Mesendoderm (in vitro differentiated cells): ENCODE measurements around the gene RER1.
A peak's percentile ranks its signal among the peaks of the same experiment; 100 is the strongest.

Experiments used
- DNase-seq: peaks from one replicate; pipeline ENCODE4 v3.0.0; 2013
- H2AK5ac ChIP-seq: 2 replicates; pipeline ENCODE4 v1.6.1; 2013; ENCODE audit warnings: low read length, inconsistent platforms
- H2BK120ac ChIP-seq: 2 replicates; pipeline ENCODE4 v1.6.1; 2013; ENCODE audit warnings: low read depth, mild to moderate bottlenecking, low read length, moderate library complexity, mixed read lengths
- H2BK15ac ChIP-seq: replicated peaks from 2 replicates; pipeline ENCODE4 v1.6.1; 2013; ENCODE audit warnings: low read depth, mild to moderate bottlenecking, moderate library complexity
- H2BK5ac ChIP-seq: 2 replicates; pipeline ENCODE4 v1.6.1; 2013; ENCODE audit warnings: low read length, inconsistent platforms
- H3K18ac ChIP-seq: 2 replicates; pipeline ENCODE4 v1.6.1; 2013; ENCODE audit warnings: mild to moderate bottlenecking, low read length, mixed read lengths
- H3K23ac ChIP-seq: one replicate; pipeline ENCODE4 v1.6.1; 2013; ENCODE audit warnings: low read length
- H3K27ac ChIP-seq: 2 replicates; pipeline ENCODE4 v1.5.1; 2013; ENCODE audit warnings: low read depth, mild to moderate bottlenecking, inconsistent platforms, low read length, moderate library complexity
- H3K27me3 ChIP-seq: 2 replicates; pipeline ENCODE4 v1.6.1; 2013; ENCODE audit warnings: low read length, control low read depth, mild to moderate bottlenecking, inconsistent platforms; ENCODE audit not compliant: insufficient read depth, poor library complexity
- H3K36me3 ChIP-seq: 2 replicates; pipeline ENCODE4 v1.6.1; 2013; ENCODE audit warnings: low read length, inconsistent platforms; ENCODE audit not compliant: control insufficient read depth, insufficient read depth
- H3K4ac ChIP-seq: one replicate; pipeline ENCODE4 v1.6.1; 2013; ENCODE audit warnings: low read depth, mild to moderate bottlenecking, low read length, moderate library complexity
- H3K4me1 ChIP-seq: 2 replicates; pipeline ENCODE4 v1.6.1; 2013; ENCODE audit warnings: low read depth, low read length, inconsistent platforms; ENCODE audit not compliant: control insufficient read depth
- H3K4me2 ChIP-seq: 2 replicates; pipeline ENCODE4 v1.6.1; 2013; ENCODE audit warnings: low read length
- H3K4me3 ChIP-seq: 2 replicates; pipeline ENCODE4 v1.5.1; 2013; ENCODE audit warnings: mild to moderate bottlenecking, low read length
- H3K56ac ChIP-seq: one replicate; pipeline ENCODE4 v1.6.1; 2013; ENCODE audit warnings: low read length
- H3K79me1 ChIP-seq: 2 replicates; pipeline ENCODE4 v1.6.1; 2013; ENCODE audit warnings: low read length, inconsistent platforms
- H3K79me2 ChIP-seq: 2 replicates; pipeline ENCODE4 v1.6.1; 2013; ENCODE audit warnings: mild to moderate bottlenecking, low read length; ENCODE audit not compliant: control insufficient read depth, insufficient read depth
- H3K9ac ChIP-seq: 2 replicates; pipeline ENCODE4 v1.6.1; 2013; ENCODE audit warnings: low read length, inconsistent platforms
- H4K5ac ChIP-seq: one replicate; pipeline ENCODE4 v1.6.1; 2013; ENCODE audit warnings: low read length
- H4K8ac ChIP-seq: one replicate; pipeline ENCODE4 v1.6.1; 2013; ENCODE audit warnings: low read depth, mild to moderate bottlenecking, control low read depth, low read length, moderate library complexity
- WGBS: extraction: QIAGEN DNeasy Blood & Tissue Kit; methylation state at CpG from one replicate; pipeline ENCODE4 v1.1.7; 2013; ENCODE audit warnings: low lambda C conversion rate, missing lambda C conversion rate; ENCODE audit not compliant: insufficient coverage; ENCODE audit errors: extremely low coverage; 5-methylcytosine and 5-hydroxymethylcytosine counted together

Gene RER1

GRCh38 chr1:2378956-2379732 is 12.5 kb upstream of the RER1 start:
- no peaks in the 10 kb centered on the region for H3K79me1 ChIP-seq
- no peaks in the 10 kb centered on the region for H3K4me1 ChIP-seq
- H3K56ac ChIP-seq: no peak overlapping the region
- H3K4me3 ChIP-seq: no peak overlapping the region
- no peak overlapping the region for H3K27ac ChIP-seq
- no peak for DNase-seq
- no peak overlapping the region for H3K23ac ChIP-seq
- no peaks in the 10 kb centered on the region for H3K27me3 ChIP-seq
- no peaks in the 10 kb centered on the region for H3K79me2 ChIP-seq
- no peaks in the 10 kb centered on the region for H3K36me3 ChIP-seq
- H4K5ac ChIP-seq: no peak overlapping the region
- no peak overlapping the region for H3K4ac ChIP-seq
- no peak overlapping the region for H3K9ac ChIP-seq
- H2BK15ac ChIP-seq: no peak overlapping the region
- H3K4me2 ChIP-seq: no peak overlapping the region
- WGBS: no CpG with 5 or more reads among the region's 18 CpGs
- no peak overlapping the region for H4K8ac ChIP-seq
- no peak overlapping the region for H2BK5ac ChIP-seq
- no peak overlapping the region for H2AK5ac ChIP-seq
- no peak overlapping the region for H3K18ac ChIP-seq
- H2BK120ac ChIP-seq: no peak overlapping the region

- no peak for DNase-seq
- Histone ChIP-seq H3K27me3 (no peaks in the 10 kb centered on the region), H2BK15ac (no peak overlapping the region), H3K27ac (no peak overlapping the region), H3K4me3 (no peak overlapping the region), H2BK5ac (no peak overlapping the region), H2AK5ac (no peak overlapping the region), H3K18ac (no peak overlapping the region), H3K23ac (no peak overlapping the region), H3K4me1 (no peaks in the 10 kb centered on the region), H3K4me2 (no peak overlapping the region), H3K4ac (no peak overlapping the region), H4K5ac (no peak overlapping the region), H4K8ac (no peak overlapping the region), H3K79me2 (no peaks in the 10 kb centered on the region), H3K56ac (no peak overlapping the region), H3K36me3 (no peaks in the 10 kb centered on the region), H2BK120ac (no peak overlapping the region), H3K79me1 (no peaks in the 10 kb centered on the region), H3K9ac (no peak overlapping the region)
- no CpG with 5 or more reads among the region's 23 CpGs for WGBS
Measured at GRCh38 chr1:2379733-2380404, 11.8 kb upstream of the RER1 start.

GRCh38 chr1:2380816-2381591 is 10.6 kb upstream of the RER1 start:
- Histone ChIP-seq H3K23ac (no peak overlapping the region), H2BK5ac (no peak overlapping the region)

GRCh38 chr1:2381741-2382620 is 9.7 kb upstream of the RER1 start:
- H3K18ac ChIP-seq: no peak overlapping the region
- H3K27ac ChIP-seq: no peak overlapping the region
- H3K79me2 ChIP-seq: no peaks in the 10 kb centered on the region
- no peak overlapping the region for H4K5ac ChIP-seq
- no peak overlapping the region for H3K9ac ChIP-seq
- H4K8ac ChIP-seq: no peak overlapping the region
- DNase-seq: peak; percentile 78
- WGBS: no CpG with 5 or more reads among the region's 28 CpGs
- H2BK5ac ChIP-seq: no peak overlapping the region
- no peak overlapping the region for H3K4me2 ChIP-seq
- H3K79me1 ChIP-seq: no peaks in the 10 kb centered on the region
- no peak overlapping the region for H3K23ac ChIP-seq
- H3K56ac ChIP-seq: no peak overlapping the region
- H2AK5ac ChIP-seq: no peak overlapping the region
- no peak overlapping the region for H3K4me3 ChIP-seq
- no peak overlapping the region for H3K4ac ChIP-seq
- H3K36me3 ChIP-seq: no peaks in the 10 kb centered on the region
- H3K27me3 ChIP-seq: no peaks in the 10 kb centered on the region
- no peak overlapping the region for H2BK15ac ChIP-seq
- H2BK120ac ChIP-seq: no peak overlapping the region
- H3K4me1 ChIP-seq: no peaks in the 10 kb centered on the region

More at GRCh38 chr1:2380816-2381591, 10.6 kb upstream of the RER1 start:
- Histone ChIP-seq H3K4me2 (no peak overlapping the region), H3K4ac (no peak overlapping the region), H4K5ac (no peak overlapping the region), H3K4me1 (no peaks in the 10 kb centered on the region), H3K27me3 (no peaks in the 10 kb centered on the region), H3K79me1 (no peaks in the 10 kb centered on the region), H2BK120ac (no peak overlapping the region), H3K36me3 (no peaks in the 10 kb centered on the region), H3K18ac (no peak overlapping the region), H2BK15ac (no peak overlapping the region), H3K79me2 (no peaks in the 10 kb centered on the region), H4K8ac (no peak overlapping the region), H3K27ac (no peak overlapping the region), H3K4me3 (no peak overlapping the region), H3K56ac (peak overlapping the region; percentile 15), H3K9ac (no peak overlapping the region), H2AK5ac (no peak overlapping the region)
- WGBS: no CpG with 5 or more reads among the region's 32 CpGs
- no peak for DNase-seq

GRCh38 chr1:2382621-2383361 is 8.8 kb upstream of the RER1 start:
- H3K18ac ChIP-seq: no peak overlapping the region
- peak; percentile 67 for DNase-seq
- no peak overlapping the region for H2BK15ac ChIP-seq
- WGBS: no CpG with 5 or more reads among the region's 13 CpGs
- no peak overlapping the region for H2BK120ac ChIP-seq
- no peaks in the 10 kb centered on the region for H3K36me3 ChIP-seq
- no peak overlapping the region for H4K5ac ChIP-seq
- H4K8ac ChIP-seq: no peak overlapping the region
- no peak overlapping the region for H3K56ac ChIP-seq
- no peak overlapping the region for H2AK5ac ChIP-seq
- no peak overlapping the region for H3K23ac ChIP-seq
- no peak overlapping the region for H3K4me3 ChIP-seq
- H3K4me1 ChIP-seq: no peaks in the 10 kb centered on the region
- no peaks in the 10 kb centered on the region for H3K27me3 ChIP-seq
- no peak overlapping the region for H3K27ac ChIP-seq
- H2BK5ac ChIP-seq: no peak overlapping the region
- H3K4ac ChIP-seq: no peak overlapping the region
- no peaks in the 10 kb centered on the region for H3K79me1 ChIP-seq
- no peak overlapping the region for H3K9ac ChIP-seq
- no peak overlapping the region for H3K4me2 ChIP-seq
- no peaks in the 10 kb centered on the region for H3K79me2 ChIP-seq
